EH (cell line): ENCODE results near the gene TRH.
"Not testable (repeated sequence)": the region's sequence is repeated elsewhere in the genome, so short reads cannot be mapped to it uniquely, and the experiment has no call there.

Experiments used
- DNase-seq: peaks from one replicate; pipeline ENCODE4 v3.0.0-alpha.2; 2015; ENCODE audit warnings: low read depth

Gene TRH

GRCh38 chr3:130012108-130012507 is 37.6 kb downstream of the TRH start:
- peak; percentile 38 for DNase-seq

GRCh38 chr3:130013246-130013645 is 38.7 kb downstream of the TRH start:
- DNase-seq = not testable (repeated sequence)

GRCh38 chr3:130014526-130014925 is 40.0 kb downstream of the TRH start:
- DNase-seq = peak; percentile 71

GRCh38 chr3:130017661-130018060 is 43.1 kb downstream of the TRH start:
- not testable (repeated sequence) for DNase-seq

- not testable (repeated sequence) for DNase-seq
Measured at GRCh38 chr3:130026146-130026829, 51.8 kb downstream of the TRH start.

- peak; percentile 35 for DNase-seq
Measured at GRCh38 chr3:130027437-130027836, 52.9 kb downstream of the TRH start.
